SK-N-SH treated with all-trans-retinoic acid at 6 μM for 48 hours (cell line): ENCODE data around the gene RBM47.

Source experiments
- ARNTL ChIP-seq: fragments of 450-650 bp; formaldehyde crosslinking; IDR thresholded peaks from 2 replicates; pipeline ENCODE4 v1.5.0; 2020; ENCODE audit warnings: low read depth, mild to moderate bottlenecking, moderate library complexity, borderline replicate concordance
- CSDC2 ChIP-seq: fragments of 250-450 bp; sonication (Bioruptor Pico); IDR thresholded peaks from 2 replicates; pipeline ENCODE4 v1.5.0; 2020; ENCODE audit warnings: mild to moderate bottlenecking, moderate library complexity
- ESRRG ChIP-seq: fragments of 250-450 bp; sonication (Bioruptor Pico); IDR thresholded peaks from 2 replicates; pipeline ENCODE4 v1.6.1; 2021; ENCODE audit warnings: mild to moderate bottlenecking
- ISL1 ChIP-seq: fragments of 250-450 bp; sonication (Bioruptor Pico); IDR thresholded peaks from 2 replicates; pipeline ENCODE4 v2.1.2; 2022; ENCODE audit warnings: mild to moderate bottlenecking, moderate library complexity
- OSR1 ChIP-seq: fragments of 250-450 bp; sonication (Bioruptor Pico); IDR thresholded peaks from 2 replicates; pipeline ENCODE4 v1.8.0; 2022; ENCODE audit warnings: moderate library complexity, mild to moderate bottlenecking, inconsistent platforms
- TCF4 ChIP-seq: fragments of 250-450 bp; sonication (Bioruptor Pico); IDR thresholded peaks from 2 replicates; pipeline ENCODE4 v1.8.0; 2021; ENCODE audit warnings: mild to moderate bottlenecking, moderate library complexity, borderline replicate concordance
- ZFP3 ChIP-seq: fragments of 250-450 bp; sonication (Bioruptor Pico); IDR thresholded peaks from 2 replicates; pipeline ENCODE4 v1.5.0; 2020; ENCODE audit warnings: mild to moderate bottlenecking, moderate library complexity
- ZFP30 ChIP-seq: fragments of 450-650 bp; formaldehyde crosslinking; IDR thresholded peaks from 2 replicates; pipeline ENCODE4 v1.5.0; 2022; ENCODE audit warnings: mild to moderate bottlenecking, moderate library complexity
- ZNF565 ChIP-seq: fragments of 450-650 bp; formaldehyde crosslinking; conservative IDR thresholded peaks from 2 replicates; pipeline ENCODE4 v1.5.0; 2020; ENCODE audit warnings: low read depth, mild to moderate bottlenecking, moderate library complexity
- TF ChIP-seq, protein P1 (sequence below): fragments of 250-450 bp; sonication (Bioruptor Pico); IDR thresholded peaks from 2 replicates; pipeline ENCODE4 v1.8.0; 2020; ENCODE audit warnings: mild to moderate bottlenecking, moderate library complexity, borderline replicate concordance
- TF ChIP-seq, protein P2 (sequence below): fragments of 250-450 bp; sonication (Bioruptor Pico); IDR thresholded peaks from 2 replicates; pipeline ENCODE4 v1.5.0; 2020; ENCODE audit warnings: mild to moderate bottlenecking, moderate library complexity
- TF ChIP-seq, protein P3 (sequence below): fragments of 250-450 bp; sonication (Bioruptor Pico); IDR thresholded peaks from 2 replicates; pipeline ENCODE4 v1.5.1; 2020; ENCODE audit warnings: low read depth, mild to moderate bottlenecking, moderate library complexity

DNA sequence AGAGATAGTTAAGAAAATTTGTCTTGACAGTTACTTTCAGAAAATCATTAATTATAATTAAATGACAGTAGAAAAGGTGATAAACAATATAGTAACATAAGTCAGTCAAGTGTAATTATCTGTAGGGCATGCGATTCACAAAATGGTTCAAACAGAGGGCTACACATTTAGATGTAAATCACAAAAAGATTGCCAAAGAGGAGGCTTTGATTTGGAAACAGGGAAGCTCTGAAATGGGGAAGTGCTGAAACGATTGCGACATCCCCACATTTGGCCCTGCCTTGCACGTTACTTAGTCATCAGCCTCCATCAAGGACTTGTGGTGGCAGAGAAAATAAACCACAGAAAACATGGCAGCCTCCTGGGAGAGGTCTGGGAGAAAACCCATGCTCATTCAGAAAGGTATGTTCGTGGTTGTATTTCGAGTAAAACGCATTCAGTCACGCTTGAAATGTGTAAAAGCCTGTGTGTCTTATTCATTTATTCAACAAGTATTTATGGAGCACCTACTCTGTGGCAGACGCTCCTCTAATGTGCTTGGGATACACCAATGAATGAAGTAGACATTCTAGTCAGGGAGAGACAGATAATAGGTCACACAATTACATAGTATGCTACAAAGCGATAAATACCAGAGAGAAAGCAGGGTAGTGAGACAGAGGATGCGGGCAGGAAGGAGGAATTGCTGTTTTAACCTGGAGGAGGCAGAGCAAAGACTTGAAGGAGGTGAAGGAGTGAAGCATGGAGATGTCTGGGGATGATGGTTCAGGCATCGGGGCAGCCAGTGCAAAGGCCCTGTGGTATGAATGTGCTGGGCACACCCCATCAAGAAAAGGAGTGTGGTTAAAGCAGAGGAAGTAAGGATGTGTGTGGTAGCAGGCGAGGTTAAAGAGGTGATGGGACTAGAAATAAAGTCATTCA is 7.8 kb downstream of the RBM47 start:
- TF ChIP-seq TCF4 (CRISPR knock-in tag): no peak
- no peak for TF ChIP-seq ZFP3
- TF ChIP-seq ISL1 (CRISPR knock-in tag): peak; percentile 57
- TF ChIP-seq, protein P1, sequence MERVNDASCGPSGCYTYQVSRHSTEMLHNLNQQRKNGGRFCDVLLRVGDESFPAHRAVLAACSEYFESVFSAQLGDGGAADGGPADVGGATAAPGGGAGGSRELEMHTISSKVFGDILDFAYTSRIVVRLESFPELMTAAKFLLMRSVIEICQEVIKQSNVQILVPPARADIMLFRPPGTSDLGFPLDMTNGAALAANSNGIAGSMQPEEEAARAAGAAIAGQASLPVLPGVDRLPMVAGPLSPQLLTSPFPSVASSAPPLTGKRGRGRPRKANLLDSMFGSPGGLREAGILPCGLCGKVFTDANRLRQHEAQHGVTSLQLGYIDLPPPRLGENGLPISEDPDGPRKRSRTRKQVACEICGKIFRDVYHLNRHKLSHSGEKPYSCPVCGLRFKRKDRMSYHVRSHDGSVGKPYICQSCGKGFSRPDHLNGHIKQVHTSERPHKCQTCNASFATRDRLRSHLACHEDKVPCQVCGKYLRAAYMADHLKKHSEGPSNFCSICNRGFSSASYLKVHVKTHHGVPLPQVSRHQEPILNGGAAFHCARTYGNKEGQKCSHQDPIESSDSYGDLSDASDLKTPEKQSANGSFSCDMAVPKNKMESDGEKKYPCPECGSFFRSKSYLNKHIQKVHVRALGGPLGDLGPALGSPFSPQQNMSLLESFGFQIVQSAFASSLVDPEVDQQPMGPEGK: no peak
- TF ChIP-seq, protein P2, sequence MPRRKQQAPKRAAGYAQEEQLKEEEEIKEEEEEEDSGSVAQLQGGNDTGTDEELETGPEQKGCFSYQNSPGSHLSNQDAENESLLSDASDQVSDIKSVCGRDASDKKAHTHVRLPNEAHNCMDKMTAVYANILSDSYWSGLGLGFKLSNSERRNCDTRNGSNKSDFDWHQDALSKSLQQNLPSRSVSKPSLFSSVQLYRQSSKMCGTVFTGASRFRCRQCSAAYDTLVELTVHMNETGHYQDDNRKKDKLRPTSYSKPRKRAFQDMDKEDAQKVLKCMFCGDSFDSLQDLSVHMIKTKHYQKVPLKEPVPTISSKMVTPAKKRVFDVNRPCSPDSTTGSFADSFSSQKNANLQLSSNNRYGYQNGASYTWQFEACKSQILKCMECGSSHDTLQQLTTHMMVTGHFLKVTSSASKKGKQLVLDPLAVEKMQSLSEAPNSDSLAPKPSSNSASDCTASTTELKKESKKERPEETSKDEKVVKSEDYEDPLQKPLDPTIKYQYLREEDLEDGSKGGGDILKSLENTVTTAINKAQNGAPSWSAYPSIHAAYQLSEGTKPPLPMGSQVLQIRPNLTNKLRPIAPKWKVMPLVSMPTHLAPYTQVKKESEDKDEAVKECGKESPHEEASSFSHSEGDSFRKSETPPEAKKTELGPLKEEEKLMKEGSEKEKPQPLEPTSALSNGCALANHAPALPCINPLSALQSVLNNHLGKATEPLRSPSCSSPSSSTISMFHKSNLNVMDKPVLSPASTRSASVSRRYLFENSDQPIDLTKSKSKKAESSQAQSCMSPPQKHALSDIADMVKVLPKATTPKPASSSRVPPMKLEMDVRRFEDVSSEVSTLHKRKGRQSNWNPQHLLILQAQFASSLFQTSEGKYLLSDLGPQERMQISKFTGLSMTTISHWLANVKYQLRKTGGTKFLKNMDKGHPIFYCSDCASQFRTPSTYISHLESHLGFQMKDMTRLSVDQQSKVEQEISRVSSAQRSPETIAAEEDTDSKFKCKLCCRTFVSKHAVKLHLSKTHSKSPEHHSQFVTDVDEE (CRISPR knock-in tag): no peak
- TF ChIP-seq OSR1: no peak
- TF ChIP-seq ZNF565 (CRISPR knock-in tag): no peak
- TF ChIP-seq, protein P3, sequence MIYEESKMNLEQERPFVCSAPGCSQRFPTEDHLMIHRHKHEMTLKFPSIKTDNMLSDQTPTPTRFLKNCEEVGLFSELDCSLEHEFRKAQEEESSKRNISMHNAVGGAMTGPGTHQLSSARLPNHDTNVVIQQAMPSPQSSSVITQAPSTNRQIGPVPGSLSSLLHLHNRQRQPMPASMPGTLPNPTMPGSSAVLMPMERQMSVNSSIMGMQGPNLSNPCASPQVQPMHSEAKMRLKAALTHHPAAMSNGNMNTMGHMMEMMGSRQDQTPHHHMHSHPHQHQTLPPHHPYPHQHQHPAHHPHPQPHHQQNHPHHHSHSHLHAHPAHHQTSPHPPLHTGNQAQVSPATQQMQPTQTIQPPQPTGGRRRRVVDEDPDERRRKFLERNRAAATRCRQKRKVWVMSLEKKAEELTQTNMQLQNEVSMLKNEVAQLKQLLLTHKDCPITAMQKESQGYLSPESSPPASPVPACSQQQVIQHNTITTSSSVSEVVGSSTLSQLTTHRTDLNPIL (CRISPR knock-in tag): no peak
- no peak for TF ChIP-seq ZFP30 (CRISPR knock-in tag)
- peak; percentile 72 for TF ChIP-seq CSDC2
- TF ChIP-seq ESRRG (CRISPR knock-in tag): no peak
- TF ChIP-seq ARNTL: no peak
